ENCODE results near the gene DTX2.
A peak's percentile ranks its signal among the peaks of the same experiment; 100 is the strongest.
"Not testable (repeated sequence)": the region's sequence is repeated elsewhere in the genome, so short reads cannot be mapped to it uniquely, and the experiment has no call there.

Gene DTX2

GRCh38 chr7:76430836-76431235 lies 30.7 kb upstream of the DTX2 start:
- Mint-ChIP-seq H3K36me3 (ENCODE audit: low read depth) (peaks cover 10% of the 10 kb centered on the region), H3K4me3 (no peak overlapping the region), H3K4me1 (ENCODE audit: low read depth) (peaks cover 12% of the 10 kb centered on the region), H3K9me3 (no peaks in the 10 kb centered on the region), H3K27me3 (no peaks in the 10 kb centered on the region), H3K27ac (no peak overlapping the region)
- intact Hi-C loops (cut with micrococcal nuclease): no loop called here

- peaks cover 15% of the 10 kb centered on the region for H3K36me3 Mint-ChIP-seq (ENCODE audit: low read depth)
- H3K4me1 Mint-ChIP-seq (ENCODE audit: low read depth); intact Hi-C loops (cut with micrococcal nuclease); H3K27me3 Mint-ChIP-seq; H3K27ac Mint-ChIP-seq; H3K9me3 Mint-ChIP-seq; H3K4me3 Mint-ChIP-seq: not testable (repeated sequence)
Measured at GRCh38 chr7:76437873-76438272, 23.6 kb upstream of the DTX2 start.

DNA sequence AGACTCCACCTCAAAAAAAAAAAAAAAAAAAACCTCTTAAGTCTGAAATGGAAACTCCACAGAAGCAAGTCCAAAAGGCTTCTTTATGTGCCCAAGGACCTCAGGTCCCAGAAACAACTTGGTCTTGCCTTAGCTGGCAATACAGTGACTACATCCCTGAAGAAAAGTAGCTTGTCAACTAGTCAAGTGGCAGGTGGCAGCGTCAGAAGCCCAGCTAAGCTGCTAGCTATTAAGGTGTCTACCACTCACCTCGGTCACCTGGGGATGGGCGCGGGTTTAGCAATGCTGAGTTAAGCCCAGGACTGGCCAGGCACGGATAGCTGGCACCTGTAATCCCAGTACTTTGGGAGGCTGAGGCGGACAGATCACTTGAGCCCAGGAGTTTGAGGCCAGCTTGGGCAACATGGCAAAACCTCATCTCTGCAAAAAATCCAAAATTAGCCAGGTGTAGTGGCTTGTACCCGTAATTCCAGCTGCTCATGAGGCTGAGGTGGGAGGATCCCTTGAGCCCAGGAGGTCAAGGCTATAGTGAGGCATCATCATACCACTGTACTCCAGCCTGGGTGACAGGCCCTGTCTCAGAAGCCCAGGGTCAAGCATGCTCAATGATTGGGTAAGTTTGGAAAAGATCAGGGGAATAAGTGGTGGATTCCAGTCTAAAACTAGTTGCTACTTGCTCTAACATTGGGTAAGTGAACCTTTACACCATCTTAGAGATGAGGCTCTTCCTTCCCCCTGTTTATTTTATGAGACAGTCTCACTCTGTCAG lies 22.2 kb upstream of the DTX2 start:
- H3K4me3 Mint-ChIP-seq; H3K27ac Mint-ChIP-seq; intact Hi-C loops (cut with micrococcal nuclease); H3K27me3 Mint-ChIP-seq; H3K9me3 Mint-ChIP-seq; H3K4me1 Mint-ChIP-seq (ENCODE audit: low read depth): not testable (repeated sequence)
- peaks cover 15% of the 10 kb centered on the region for H3K36me3 Mint-ChIP-seq (ENCODE audit: low read depth)

DNA sequence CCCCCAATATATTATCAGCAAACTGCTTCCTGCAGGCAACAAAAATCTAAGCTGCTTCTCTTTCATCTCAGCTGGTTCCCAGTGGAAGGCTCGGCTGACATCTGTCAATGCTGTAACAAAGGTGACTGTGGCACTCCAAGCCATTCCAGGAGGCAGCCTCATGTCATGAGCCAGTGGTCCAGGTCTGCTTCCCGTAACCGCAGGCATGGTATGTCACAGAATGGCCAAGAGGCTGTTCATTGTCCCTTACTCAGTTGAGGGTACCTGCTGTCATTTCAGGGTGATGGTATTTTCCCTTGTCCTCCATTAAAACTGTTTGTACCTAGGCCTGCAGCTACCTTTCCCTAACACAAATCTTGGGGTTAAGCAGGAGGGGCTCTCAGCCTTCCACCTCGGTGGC lies 21.1 kb upstream of the DTX2 start:
- H3K27ac Mint-ChIP-seq; H3K4me1 Mint-ChIP-seq (ENCODE audit: low read depth); H3K36me3 Mint-ChIP-seq (ENCODE audit: low read depth); H3K27me3 Mint-ChIP-seq; intact Hi-C loops (cut with micrococcal nuclease); H3K4me3 Mint-ChIP-seq; H3K9me3 Mint-ChIP-seq: not testable (repeated sequence)

DNA sequence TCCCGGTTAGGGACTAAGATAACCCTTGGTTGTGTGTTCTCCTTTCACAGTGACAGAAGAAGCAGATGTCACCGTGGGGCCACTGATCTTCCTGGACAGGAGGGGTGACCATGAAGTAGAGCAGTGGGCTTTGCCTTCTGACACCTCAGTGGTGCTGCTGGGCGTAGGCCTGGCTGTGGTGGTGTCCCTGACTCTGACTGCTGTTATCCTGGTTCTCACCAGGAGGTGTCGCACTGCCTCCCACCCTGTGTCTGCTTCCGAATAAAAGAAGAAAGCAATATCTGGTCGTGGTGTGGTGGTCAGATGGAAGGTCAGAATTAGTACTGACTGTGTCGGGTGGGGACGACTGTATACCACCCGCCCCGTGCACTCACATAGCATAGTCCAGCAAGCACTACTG lies 19.7 kb upstream of the DTX2 start:
- intact Hi-C loops (cut with micrococcal nuclease); H3K27ac Mint-ChIP-seq; H3K4me3 Mint-ChIP-seq; H3K36me3 Mint-ChIP-seq (ENCODE audit: low read depth); H3K4me1 Mint-ChIP-seq (ENCODE audit: low read depth); H3K9me3 Mint-ChIP-seq; H3K27me3 Mint-ChIP-seq: not testable (repeated sequence)

- H3K27ac Mint-ChIP-seq; H3K27me3 Mint-ChIP-seq; H3K4me1 Mint-ChIP-seq (ENCODE audit: low read depth); H3K36me3 Mint-ChIP-seq (ENCODE audit: low read depth); H3K9me3 Mint-ChIP-seq; intact Hi-C loops (cut with micrococcal nuclease); H3K4me3 Mint-ChIP-seq: not testable (repeated sequence)
Measured at GRCh38 chr7:76442664-76443446, 18.7 kb upstream of the DTX2 start.

GRCh38 chr7:76443846-76444245 lies 17.7 kb upstream of the DTX2 start:
- H3K4me1 Mint-ChIP-seq (ENCODE audit: low read depth); H3K27me3 Mint-ChIP-seq; H3K9me3 Mint-ChIP-seq; H3K4me3 Mint-ChIP-seq; H3K36me3 Mint-ChIP-seq (ENCODE audit: low read depth); intact Hi-C loops (cut with micrococcal nuclease): not testable (repeated sequence)
- peak overlapping the region; percentile 34 for H3K27ac Mint-ChIP-seq

GRCh38 chr7:76445577-76446008 lies 15.9 kb upstream of the DTX2 start:
- intact Hi-C loops (cut with micrococcal nuclease); H3K27me3 Mint-ChIP-seq; H3K4me1 Mint-ChIP-seq (ENCODE audit: low read depth); H3K4me3 Mint-ChIP-seq; H3K36me3 Mint-ChIP-seq (ENCODE audit: low read depth); H3K9me3 Mint-ChIP-seq: not testable (repeated sequence)
- peak overlapping the region; percentile 34 for H3K27ac Mint-ChIP-seq

GRCh38 chr7:76457017-76457416 lies 4.5 kb upstream of the DTX2 start:
- H3K27me3 Mint-ChIP-seq; intact Hi-C loops (cut with micrococcal nuclease); H3K9me3 Mint-ChIP-seq; H3K36me3 Mint-ChIP-seq (ENCODE audit: low read depth); H3K4me3 Mint-ChIP-seq; H3K27ac Mint-ChIP-seq; H3K4me1 Mint-ChIP-seq (ENCODE audit: low read depth): not testable (repeated sequence)

- H3K9me3 Mint-ChIP-seq; H3K27ac Mint-ChIP-seq; intact Hi-C loops (cut with micrococcal nuclease); H3K27me3 Mint-ChIP-seq; H3K36me3 Mint-ChIP-seq (ENCODE audit: low read depth); H3K4me1 Mint-ChIP-seq (ENCODE audit: low read depth); H3K4me3 Mint-ChIP-seq: not testable (repeated sequence)
Measured at GRCh38 chr7:76458504-76458903, 3.0 kb upstream of the DTX2 start.

- H3K4me1 Mint-ChIP-seq (ENCODE audit: low read depth): peaks cover 15% of the 10 kb centered on the region
- H3K27ac Mint-ChIP-seq; intact Hi-C loops (cut with micrococcal nuclease); H3K4me3 Mint-ChIP-seq; H3K27me3 Mint-ChIP-seq; H3K9me3 Mint-ChIP-seq: not testable (repeated sequence)
- peaks cover 16% of the 10 kb centered on the region for H3K36me3 Mint-ChIP-seq (ENCODE audit: low read depth)
Measured at GRCh38 chr7:76460767-76461166, 742 bp upstream of the DTX2 start.

DNA sequence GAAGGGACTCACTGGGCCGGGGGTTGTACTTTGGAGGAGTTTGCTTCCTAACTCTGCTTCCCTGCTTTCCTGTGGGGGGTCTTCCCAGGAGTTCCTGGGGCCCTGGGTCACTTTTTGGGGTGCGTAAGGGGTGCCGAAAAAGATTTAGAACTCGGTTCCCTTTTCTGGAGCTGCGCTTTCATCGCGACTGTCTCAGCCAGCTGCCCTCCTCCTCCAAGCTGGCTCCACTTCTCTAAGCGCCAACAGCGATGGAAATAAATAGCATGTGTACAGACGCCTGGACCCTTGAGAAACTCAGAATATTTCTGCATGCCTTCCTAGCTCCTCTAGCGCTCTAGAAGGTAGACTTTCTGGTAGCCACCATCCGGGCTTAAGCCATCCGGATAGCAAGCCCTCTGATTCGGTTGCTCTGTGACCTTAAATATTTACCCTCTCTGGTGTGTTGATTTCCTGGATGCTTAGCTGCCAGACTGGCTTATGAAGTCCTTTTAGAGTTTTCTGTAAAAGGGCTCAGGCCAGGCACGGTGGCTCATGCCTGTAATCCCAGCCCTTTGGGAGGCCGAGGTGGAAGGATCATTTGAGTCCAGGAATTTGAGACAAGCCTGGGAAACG lies 868 bp downstream of the DTX2 start:
- H3K27me3 Mint-ChIP-seq; H3K27ac Mint-ChIP-seq; H3K4me3 Mint-ChIP-seq; intact Hi-C loops (cut with micrococcal nuclease); H3K9me3 Mint-ChIP-seq: not testable (repeated sequence)
- Mint-ChIP-seq H3K36me3 (ENCODE audit: low read depth) (peaks cover 24% of the 10 kb centered on the region), H3K4me1 (ENCODE audit: low read depth) (peaks cover 15% of the 10 kb centered on the region)

DNA sequence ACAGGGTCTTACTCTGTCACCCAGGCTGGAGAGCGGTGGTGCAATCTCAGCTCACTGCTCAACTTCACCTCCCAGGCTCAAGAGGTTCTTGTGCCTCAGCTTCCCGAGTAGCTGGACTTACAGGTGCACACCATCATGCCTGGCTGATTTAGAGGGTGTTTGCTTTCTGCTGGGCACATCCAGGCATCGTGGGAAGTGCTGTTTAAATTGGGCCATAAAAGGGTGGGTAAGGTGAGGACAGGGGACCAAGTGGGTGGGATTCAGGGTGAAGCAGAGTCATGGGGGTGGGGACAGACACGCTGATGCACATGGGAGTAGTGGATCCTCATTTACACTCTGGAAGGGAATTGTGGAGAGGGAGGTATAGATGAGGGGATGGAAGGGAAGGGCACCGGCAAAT lies 3.5 kb downstream of the DTX2 start:
- H3K27ac Mint-ChIP-seq; intact Hi-C loops (cut with micrococcal nuclease); H3K27me3 Mint-ChIP-seq; H3K4me3 Mint-ChIP-seq; H3K9me3 Mint-ChIP-seq: not testable (repeated sequence)
- Mint-ChIP-seq H3K4me1 (ENCODE audit: low read depth) (peaks cover 20% of the 10 kb centered on the region), H3K36me3 (ENCODE audit: low read depth) (peaks cover 31% of the 10 kb centered on the region)

DNA sequence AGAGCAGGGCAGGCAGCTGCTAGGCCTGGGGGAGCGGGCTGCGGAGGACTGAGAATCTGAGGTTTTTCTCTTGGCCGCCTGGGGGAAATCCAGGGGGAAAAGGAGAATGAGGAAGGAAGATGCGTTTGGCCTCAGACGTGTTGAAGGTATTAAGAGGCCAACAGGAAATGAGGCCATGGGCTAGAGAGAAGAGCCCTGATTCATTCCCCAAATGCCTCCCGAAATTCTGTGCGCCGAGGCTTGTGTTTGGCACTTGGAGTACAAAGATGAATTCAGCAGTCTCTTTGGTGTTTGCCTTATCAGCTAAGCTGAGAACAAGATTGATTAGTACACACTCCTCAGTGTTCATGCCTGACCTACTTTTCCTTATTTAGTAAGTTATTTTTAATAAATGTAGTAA lies 4.4 kb downstream of the DTX2 start:
- H3K27me3 Mint-ChIP-seq; H3K27ac Mint-ChIP-seq; intact Hi-C loops (cut with micrococcal nuclease); H3K9me3 Mint-ChIP-seq; H3K4me3 Mint-ChIP-seq: not testable (repeated sequence)
- H3K4me1 Mint-ChIP-seq (ENCODE audit: low read depth): peaks cover 20% of the 10 kb centered on the region
- H3K36me3 Mint-ChIP-seq (ENCODE audit: low read depth): peaks cover 31% of the 10 kb centered on the region
